SK-N-SH treated with all-trans-retinoic acid at 6 μM for 48 hours (cell line): ENCODE data around the gene GRK1.

Source experiments
- CSDC2 ChIP-seq: fragments of 250-450 bp; sonication (Bioruptor Pico); IDR thresholded peaks from 2 replicates; pipeline ENCODE4 v1.5.0; 2020; ENCODE audit warnings: mild to moderate bottlenecking, moderate library complexity
- ZNF8 ChIP-seq: fragments of 450-650 bp; formaldehyde crosslinking; IDR thresholded peaks from 2 replicates; pipeline ENCODE4 v1.5.0; 2020; ENCODE audit warnings: mild to moderate bottlenecking, moderate library complexity
- TF ChIP-seq, protein P1 (sequence below): fragments of 250-450 bp; sonication (Bioruptor Pico); IDR thresholded peaks from 2 replicates; pipeline ENCODE4 v1.5.1; 2020; ENCODE audit warnings: low read depth, mild to moderate bottlenecking, moderate library complexity

- TF ChIP-seq CSDC2 (CRISPR knock-in tag) = no peak
- TF ChIP-seq, protein P1, sequence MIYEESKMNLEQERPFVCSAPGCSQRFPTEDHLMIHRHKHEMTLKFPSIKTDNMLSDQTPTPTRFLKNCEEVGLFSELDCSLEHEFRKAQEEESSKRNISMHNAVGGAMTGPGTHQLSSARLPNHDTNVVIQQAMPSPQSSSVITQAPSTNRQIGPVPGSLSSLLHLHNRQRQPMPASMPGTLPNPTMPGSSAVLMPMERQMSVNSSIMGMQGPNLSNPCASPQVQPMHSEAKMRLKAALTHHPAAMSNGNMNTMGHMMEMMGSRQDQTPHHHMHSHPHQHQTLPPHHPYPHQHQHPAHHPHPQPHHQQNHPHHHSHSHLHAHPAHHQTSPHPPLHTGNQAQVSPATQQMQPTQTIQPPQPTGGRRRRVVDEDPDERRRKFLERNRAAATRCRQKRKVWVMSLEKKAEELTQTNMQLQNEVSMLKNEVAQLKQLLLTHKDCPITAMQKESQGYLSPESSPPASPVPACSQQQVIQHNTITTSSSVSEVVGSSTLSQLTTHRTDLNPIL (CRISPR knock-in tag) = no peak
- TF ChIP-seq ZNF8 (CRISPR knock-in tag) = no peak
Observed at GRCh38 chr13:113777311-113778260, 110.6 kb downstream of the GRK1 start.
